SU-DHL-6 (cell line): ENCODE measurements around the gene PPP6R2.
"Not testable (repeated sequence)": the region's sequence is repeated elsewhere in the genome, so short reads cannot be mapped to it uniquely, and the experiment has no call there.

Experiments used
- H2AFZ ChIP-seq: fragments of 200-600 bp; sonication (generic); 2 replicates; pipeline ENCODE4 v1.6.1; 2014; ENCODE audit warnings: low read depth, mild to moderate bottlenecking, moderate library complexity, mixed read lengths, antibody characterized with exemption, low read length; ENCODE audit not compliant: severe bottlenecking
- H3F3A ChIP-seq: fragments of 200-600 bp; shearing (Covaris generic); 2 replicates; pipeline ENCODE4 v1.6.0; 2016; ENCODE audit warnings: antibody characterized with exemption, mild to moderate bottlenecking; ENCODE audit not compliant: insufficient read depth
- H3K27ac ChIP-seq: fragments of 200-600 bp; sonication (generic); 2 replicates; pipeline ENCODE4 v1.5.1; 2016; ENCODE audit warnings: low read depth, mild to moderate bottlenecking, low read length, moderate library complexity, mixed read lengths
- H3K27me3 ChIP-seq: fragments of 200-600 bp; sonication (generic), shearing (Covaris generic); 2 replicates; pipeline ENCODE4 v1.6.0; 2014; ENCODE audit warnings: mild to moderate bottlenecking, low read length
- H3K36me3 ChIP-seq: fragments of 200-600 bp; sonication (generic); 2 replicates; pipeline ENCODE4 v1.6.1; 2014; ENCODE audit warnings: mild to moderate bottlenecking, low read length, mixed read lengths
- H3K4me2 ChIP-seq: fragments of 300-600, 200-600 bp; shearing (Covaris generic), sonication (generic); 2 replicates; pipeline ENCODE4 v1.6.0; 2014; ENCODE audit warnings: low read length, low read depth, mild to moderate bottlenecking; ENCODE audit not compliant: poor library complexity, severe bottlenecking
- H3K4me3 ChIP-seq: fragments of 200-600 bp; sonication (generic); 2 replicates; pipeline ENCODE4 v1.5.1; 2014; ENCODE audit warnings: antibody characterized with exemption, low read length, mild to moderate bottlenecking, mixed read lengths; ENCODE audit not compliant: insufficient read depth, poor library complexity, severe bottlenecking
- H3K79me2 ChIP-seq: fragments of 200-600 bp; sonication (generic); 2 replicates; pipeline ENCODE4 v1.6.1; 2014; ENCODE audit warnings: mild to moderate bottlenecking, low read length, moderate library complexity; ENCODE audit not compliant: insufficient read depth
- H3K9ac ChIP-seq: fragments of 200-600 bp; sonication (generic); 2 replicates; pipeline ENCODE4 v1.7.0; 2014; ENCODE audit warnings: mild to moderate bottlenecking, low read length
- H3K9me2 ChIP-seq: fragments of 200-600 bp; sonication (generic); replicated peaks from 2 replicates; pipeline ENCODE4 v1.6.1; 2014; ENCODE audit warnings: low read length; ENCODE audit not compliant: insufficient read depth
- H3K9me3 ChIP-seq: fragments of 200-600 bp; sonication (generic); 2 replicates; pipeline ENCODE4 v1.6.1; 2014; ENCODE audit warnings: low read length, mixed read lengths; ENCODE audit not compliant: insufficient read depth
- H4K20me1 ChIP-seq: fragments of 200-600 bp; sonication (generic); 2 replicates; pipeline ENCODE4 v1.6.1; 2014; ENCODE audit warnings: low read depth, mild to moderate bottlenecking, antibody characterized with exemption, low read length, moderate library complexity, mixed read lengths
- EZH2phosphoT487 ChIP-seq: fragments of 200-600 bp; sonication (generic), shearing (Covaris generic); conservative IDR thresholded peaks from 2 replicates; pipeline ENCODE4 v1.6.1; 2018; ENCODE audit warnings: mild to moderate bottlenecking, antibody characterized with exemption, low read length, moderate library complexity, mixed read lengths
- TF ChIP-seq, protein P1 (sequence below): fragments of 200-600 bp; sonication (generic); IDR thresholded peaks from one replicate; pipeline ENCODE4 v1.5.1; 2017; ENCODE audit warnings: antibody characterized with exemption, mild to moderate bottlenecking, low read length, moderate library complexity; ENCODE audit not compliant: insufficient read depth, poor library complexity, severe bottlenecking

Gene PPP6R2

DNA sequence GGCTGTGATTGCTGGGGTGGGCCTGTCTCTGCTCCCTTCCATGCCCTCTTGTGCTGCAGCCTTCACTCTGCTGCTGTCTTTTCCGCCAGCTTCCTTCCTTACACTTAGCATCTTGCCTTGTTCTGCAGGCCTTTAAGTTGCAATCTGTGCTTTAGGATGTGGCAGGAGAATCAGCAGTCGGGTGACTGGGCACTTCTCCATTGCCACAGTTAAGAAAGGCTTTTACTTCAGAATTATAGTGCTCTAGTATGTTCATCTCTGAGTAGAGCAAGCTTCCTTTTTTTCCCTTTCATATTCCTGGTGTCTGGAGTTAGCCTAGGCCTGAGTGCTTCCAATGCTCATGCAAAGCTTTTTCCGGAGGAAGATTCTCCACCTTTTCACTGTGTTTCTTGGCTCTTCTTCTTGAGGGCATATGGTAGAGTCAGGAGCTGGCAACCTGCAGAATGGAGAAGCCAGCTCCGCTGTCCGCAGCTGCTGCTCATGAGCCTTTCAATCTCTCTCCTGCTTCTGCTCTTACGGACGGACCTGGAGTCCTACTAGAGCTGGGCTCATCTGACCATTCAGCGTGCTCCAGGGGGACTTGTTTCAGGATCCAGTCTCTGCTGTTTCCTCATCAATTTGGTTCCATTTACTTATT lies 20.2 kb downstream of the PPP6R2 start:
- H3K79me2 ChIP-seq = peaks cover 94% of the 10 kb centered on the region
- 0 out of 2 replicates have a peak, but pooled peaks cover 4% of the 10 kb centered on the region for H3F3A ChIP-seq
- H3K9ac ChIP-seq = no peak overlapping the region
- H3K9me3 ChIP-seq = no peaks in the 10 kb centered on the region
- H3K36me3 ChIP-seq = no peaks in the 10 kb centered on the region; the same call in 1 of the 2 replicates
- H2AFZ ChIP-seq = no peak overlapping the region
- no peak overlapping the region for H3K4me3 ChIP-seq
- H3K27ac ChIP-seq = no peak overlapping the region
- no peak for TF ChIP-seq EZH2phosphoT487
- TF ChIP-seq, protein P1, sequence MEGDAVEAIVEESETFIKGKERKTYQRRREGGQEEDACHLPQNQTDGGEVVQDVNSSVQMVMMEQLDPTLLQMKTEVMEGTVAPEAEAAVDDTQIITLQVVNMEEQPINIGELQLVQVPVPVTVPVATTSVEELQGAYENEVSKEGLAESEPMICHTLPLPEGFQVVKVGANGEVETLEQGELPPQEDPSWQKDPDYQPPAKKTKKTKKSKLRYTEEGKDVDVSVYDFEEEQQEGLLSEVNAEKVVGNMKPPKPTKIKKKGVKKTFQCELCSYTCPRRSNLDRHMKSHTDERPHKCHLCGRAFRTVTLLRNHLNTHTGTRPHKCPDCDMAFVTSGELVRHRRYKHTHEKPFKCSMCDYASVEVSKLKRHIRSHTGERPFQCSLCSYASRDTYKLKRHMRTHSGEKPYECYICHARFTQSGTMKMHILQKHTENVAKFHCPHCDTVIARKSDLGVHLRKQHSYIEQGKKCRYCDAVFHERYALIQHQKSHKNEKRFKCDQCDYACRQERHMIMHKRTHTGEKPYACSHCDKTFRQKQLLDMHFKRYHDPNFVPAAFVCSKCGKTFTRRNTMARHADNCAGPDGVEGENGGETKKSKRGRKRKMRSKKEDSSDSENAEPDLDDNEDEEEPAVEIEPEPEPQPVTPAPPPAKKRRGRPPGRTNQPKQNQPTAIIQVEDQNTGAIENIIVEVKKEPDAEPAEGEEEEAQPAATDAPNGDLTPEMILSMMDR = no peak
- H3K4me2 ChIP-seq = no peak overlapping the region
- peaks cover 25% of the 10 kb centered on the region; the same call in 1 of the 2 replicates for H4K20me1 ChIP-seq
- no peaks in the 10 kb centered on the region for H3K9me2 ChIP-seq
- no peaks in the 10 kb centered on the region for H3K27me3 ChIP-seq

- not testable (repeated sequence) for H3K4me3 ChIP-seq, H3F3A ChIP-seq, H3K9ac ChIP-seq, H3K4me2 ChIP-seq, H3K9me3 ChIP-seq, H3K27me3 ChIP-seq, H3K9me2 ChIP-seq, H2AFZ ChIP-seq, H3K27ac ChIP-seq, H3K36me3 ChIP-seq
- Histone ChIP-seq H3K79me2 (peaks cover 92% of the 10 kb centered on the region), H4K20me1 (peaks cover 21% of the 10 kb centered on the region; the same call in 1 of the 2 replicates)
Measured at GRCh38 chr22:50363803-50364194, 20.7 kb downstream of the PPP6R2 start.

DNA sequence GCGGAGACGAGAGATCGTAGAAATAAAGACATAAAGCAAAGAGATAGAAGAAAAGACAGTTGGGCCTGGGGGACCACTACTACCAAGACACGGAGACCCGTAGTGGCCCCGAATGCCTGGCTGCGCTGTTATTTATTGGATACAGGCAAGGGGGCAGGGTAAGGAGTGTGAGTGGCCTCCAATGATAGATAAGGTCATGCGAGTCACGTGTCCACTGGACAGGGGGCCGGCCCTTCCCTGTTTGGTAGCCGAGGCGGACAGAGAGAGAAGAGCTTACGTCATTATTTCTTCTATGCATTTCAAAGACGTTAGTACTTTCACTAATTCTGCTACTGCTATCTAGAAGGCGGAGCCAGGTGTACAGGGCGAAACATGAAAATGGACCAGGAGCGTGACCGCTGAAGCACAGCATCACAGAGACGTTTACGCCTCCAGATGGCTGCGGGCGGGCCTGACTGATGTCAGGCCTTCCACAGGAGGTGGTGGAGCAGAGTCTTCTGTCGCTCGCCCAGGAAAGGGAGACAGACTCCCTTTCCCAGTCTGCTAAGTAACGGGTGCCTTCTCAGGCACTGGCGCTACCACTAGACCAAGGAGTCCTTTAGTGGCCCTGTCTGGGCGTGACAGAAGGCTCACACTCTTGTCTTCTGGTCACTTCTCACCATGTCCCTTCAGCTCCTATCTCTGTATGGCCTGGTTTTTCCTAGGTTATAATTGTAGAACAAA lies 24.8 kb downstream of the PPP6R2 start:
- H3K9ac ChIP-seq = no peak overlapping the region
- H3K27ac ChIP-seq = no peak overlapping the region
- H3K9me2 ChIP-seq = no peaks in the 10 kb centered on the region
- H3K79me2 ChIP-seq = peaks cover 72% of the 10 kb centered on the region
- no peak overlapping the region for H2AFZ ChIP-seq
- peaks cover 8% of the 10 kb centered on the region; the same call in 1 of the 2 replicates for H4K20me1 ChIP-seq
- no peaks in the 10 kb centered on the region for H3K9me3 ChIP-seq
- H3K4me2 ChIP-seq = no peak overlapping the region
- TF ChIP-seq, protein P1 = no peak
- TF ChIP-seq EZH2phosphoT487 = no peak
- peaks cover 7% of the 10 kb centered on the region; the same call in 1 of the 2 replicates for H3F3A ChIP-seq
- no peak overlapping the region for H3K4me3 ChIP-seq
- H3K27me3 ChIP-seq = no peaks in the 10 kb centered on the region
- no peaks in the 10 kb centered on the region; the same call in 1 of the 2 replicates for H3K36me3 ChIP-seq

- H3K36me3 ChIP-seq = peaks cover 10% of the 10 kb centered on the region; the same call in 1 of the 2 replicates
- TF ChIP-seq, protein P1 = no peak
- no peak for TF ChIP-seq EZH2phosphoT487
Measured at GRCh38 chr22:50371101-50371648, 28.0 kb downstream of the PPP6R2 start.

More at GRCh38 chr22:50371101-50371648, 28.0 kb downstream of the PPP6R2 start:
- Histone ChIP-seq H3K4me3 (no peak overlapping the region), H3F3A (peaks cover 3% of the 10 kb centered on the region; the same call in 1 of the 2 replicates), H4K20me1 (peaks cover 8% of the 10 kb centered on the region; the same call in 1 of the 2 replicates), H3K4me2 (no peak overlapping the region), H3K9ac (no peak overlapping the region), H3K79me2 (peaks cover 51% of the 10 kb centered on the region), H3K27me3 (no peaks in the 10 kb centered on the region), H3K27ac (no peak overlapping the region), H3K9me2 (no peaks in the 10 kb centered on the region), H2AFZ (no peak overlapping the region), H3K9me3 (no peaks in the 10 kb centered on the region)
